Hematopoietic multipotent progenitor cell treated with erythropoietin and hydrocortisone succinate and interleukin-3 and kit ligand, for 4 days (in vitro differentiated cells): ENCODE data around the gene HES2.
"Not testable (repeated sequence)": the region's sequence is repeated elsewhere in the genome, so short reads cannot be mapped to it uniquely, and the experiment has no call there.

Source experiments
- DNase-seq: peaks from one replicate; pipeline ENCODE4 v3.0.0-alpha.2; 2015

The HES2 gene

GRCh38 chr1:6416295-6416656 lies 3.4 kb downstream of the HES2 start:
- DNase-seq = no peak

DNA sequence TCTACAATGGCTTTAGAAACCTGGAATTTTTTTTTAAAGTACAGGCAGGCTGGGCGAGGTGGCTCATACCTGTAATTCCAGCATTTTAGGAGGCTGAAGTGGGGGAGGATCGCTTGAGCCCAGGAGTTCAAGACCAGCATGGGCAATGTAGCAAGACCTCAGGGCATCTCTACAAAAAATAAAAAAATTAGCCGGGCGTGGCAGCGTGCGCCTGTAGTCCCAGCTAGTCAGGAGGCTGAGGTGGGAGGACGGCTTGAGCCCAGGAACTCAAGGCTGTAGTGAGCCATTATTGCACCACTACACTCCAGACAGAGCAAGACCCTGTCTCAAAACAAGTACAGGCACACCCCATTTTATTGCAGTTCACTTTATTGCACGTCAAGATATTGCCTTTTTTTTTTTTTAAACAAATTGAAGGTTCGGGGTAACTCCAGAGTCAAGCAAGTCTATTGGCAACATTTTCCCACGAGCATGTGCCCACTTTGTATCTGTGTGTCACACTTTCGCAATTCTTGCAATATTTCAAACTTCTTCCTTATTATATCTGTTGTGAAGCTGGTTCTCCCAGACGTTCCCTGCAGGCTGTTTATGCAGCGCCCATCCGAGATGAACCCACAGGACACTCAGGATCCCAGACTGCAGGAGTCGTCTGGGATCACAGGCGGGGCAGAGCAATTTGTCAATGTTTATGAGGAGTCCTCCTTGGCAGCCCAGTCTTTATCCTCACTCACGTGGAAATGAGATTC lies 4.7 kb downstream of the HES2 start:
- no peak for DNase-seq

GRCh38 chr1:6414443-6414844 lies 5.3 kb downstream of the HES2 start:
- peak; percentile 77 for DNase-seq

DNA sequence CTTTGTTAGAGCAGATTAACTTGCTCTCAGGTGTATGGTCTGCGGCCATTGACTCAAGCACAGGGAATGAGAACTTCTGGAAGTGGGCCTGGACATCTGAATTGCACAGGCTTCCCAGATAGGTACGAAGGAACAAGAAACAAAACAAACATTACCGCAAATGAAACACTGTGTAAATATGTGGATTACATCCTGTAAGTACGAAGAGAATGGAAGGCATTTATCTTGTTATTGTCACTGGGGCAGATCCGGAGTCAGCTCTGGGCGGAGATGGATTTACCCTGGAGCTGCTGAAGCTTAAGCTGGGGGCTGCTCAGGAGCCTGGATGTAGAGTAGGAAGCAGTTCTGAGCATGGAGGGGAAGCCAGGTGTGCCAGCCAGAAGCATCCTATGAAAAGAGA lies 6.8 kb downstream of the HES2 start:
- no peak for DNase-seq

GRCh38 chr1:6410248-6410893 lies 9.3 kb downstream of the HES2 start:
- DNase-seq = no peak

DNA sequence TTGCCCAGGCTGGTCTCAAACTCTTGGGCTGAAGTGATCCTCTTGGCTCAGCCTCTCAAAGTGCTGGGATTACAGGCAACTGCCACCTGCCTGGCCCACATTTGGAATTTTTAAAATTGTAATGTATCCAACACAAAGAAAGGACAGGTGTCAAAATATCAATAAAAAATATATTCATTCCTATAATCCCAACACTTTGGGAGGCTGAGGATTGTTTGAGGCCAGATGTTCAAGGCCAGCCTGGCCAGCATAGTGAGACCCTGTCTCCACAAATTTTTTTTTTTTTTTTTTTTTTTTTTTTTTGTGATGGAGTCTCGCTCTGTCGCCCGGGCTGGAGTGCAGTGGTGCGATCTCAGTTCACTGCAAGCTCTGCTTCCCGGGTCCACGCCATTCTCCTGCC lies 10.0 kb downstream of the HES2 start:
- DNase-seq = no peak

GRCh38 chr1:6409053-6409452 lies 10.7 kb downstream of the HES2 start:
- DNase-seq = peak; percentile 32

DNA sequence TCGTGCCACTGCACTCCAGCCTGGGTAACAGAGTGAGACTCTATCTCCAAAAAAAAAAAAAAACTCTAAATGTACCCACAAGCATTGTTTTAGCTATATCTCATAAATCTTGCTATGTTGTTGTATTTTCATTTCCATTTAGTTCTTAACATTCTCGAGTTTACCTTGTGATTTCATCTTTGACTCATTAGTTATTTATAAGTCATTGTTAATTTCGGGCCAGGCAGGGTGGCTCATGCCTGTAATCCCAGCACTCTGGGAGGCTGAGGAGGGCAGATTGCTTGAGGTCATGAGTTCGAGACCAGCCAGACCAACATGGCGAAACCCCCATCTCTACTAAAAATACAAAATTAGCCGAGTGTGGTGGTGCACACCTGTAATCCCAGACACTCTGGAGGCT lies 11.7 kb downstream of the HES2 start:
- no peak for DNase-seq

DNA sequence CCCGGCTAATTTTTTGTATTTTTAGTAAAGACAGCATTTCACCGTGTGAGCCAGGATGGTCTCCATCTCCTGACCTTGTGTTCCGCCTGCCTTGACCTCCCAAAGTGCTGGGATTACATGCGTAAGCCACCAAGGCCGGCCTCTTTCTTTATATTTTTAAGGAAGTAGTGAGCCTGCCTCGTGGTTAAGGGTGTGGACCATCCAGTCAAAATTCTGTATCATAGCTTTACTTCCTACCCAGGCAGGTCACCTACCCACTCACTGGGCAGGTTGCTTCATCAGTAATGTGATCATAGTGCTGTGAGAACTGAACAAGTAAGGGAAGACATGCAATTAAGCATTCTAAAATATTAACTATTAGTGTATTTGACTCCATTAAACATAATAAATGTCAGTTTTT lies 18.0 kb downstream of the HES2 start:
- peak; percentile 66 for DNase-seq

- no peak for DNase-seq
Observed at GRCh38 chr1:6399294-6399693, 20.4 kb downstream of the HES2 start.

DNA sequence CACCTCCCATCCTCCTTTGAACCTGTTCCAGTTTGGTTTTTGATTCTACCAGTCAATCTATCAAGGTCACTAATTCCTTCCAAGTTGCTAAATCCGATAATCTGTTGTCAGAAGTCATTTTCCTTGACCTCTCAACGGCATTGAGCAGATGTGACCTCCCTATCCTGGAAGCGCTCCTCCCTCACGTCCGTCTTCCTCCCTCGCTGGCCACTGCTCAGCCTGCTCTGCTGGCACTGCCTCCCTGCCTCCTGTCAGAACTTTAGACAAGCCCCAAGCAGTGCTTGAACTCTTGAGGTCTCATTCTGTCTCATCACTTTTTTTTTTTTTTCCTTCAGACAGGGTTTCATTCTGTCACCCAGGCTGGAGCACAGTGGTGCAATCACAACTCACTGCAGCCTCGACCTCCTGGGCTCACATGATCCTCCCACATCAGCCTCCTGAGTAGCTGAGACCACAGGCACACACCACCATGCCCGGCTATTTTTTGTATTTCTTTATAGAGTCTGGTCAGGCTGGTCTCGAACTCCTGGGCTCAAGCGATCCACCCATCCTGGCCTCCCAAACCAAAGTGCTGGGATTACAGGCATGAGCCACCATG lies 21.8 kb downstream of the HES2 start:
- no peak for DNase-seq

DNA sequence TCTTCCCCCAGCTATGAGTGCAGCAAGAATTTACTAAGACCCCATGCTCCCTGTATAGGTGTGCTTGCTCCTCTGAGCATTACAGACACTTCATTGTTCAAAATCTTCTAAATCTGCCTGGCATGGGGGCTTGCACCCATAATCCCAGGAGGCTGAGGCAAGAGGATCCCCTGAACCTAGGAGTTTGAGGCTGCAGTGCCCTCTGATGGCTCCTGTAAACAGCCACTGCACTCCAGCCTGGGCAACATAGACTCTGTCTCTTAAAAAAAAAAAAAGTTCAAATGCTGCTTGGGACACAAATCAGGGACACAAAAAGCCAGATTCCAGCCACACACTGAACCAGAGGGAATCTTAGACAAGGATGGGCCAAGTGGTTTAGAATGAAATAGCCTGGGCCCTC lies 22.7 kb downstream of the HES2 start:
- peak; percentile 34 for DNase-seq

GRCh38 chr1:6395781-6396244 lies 23.9 kb downstream of the HES2 start:
- not testable (repeated sequence) for DNase-seq

GRCh38 chr1:6395130-6395529 lies 24.6 kb downstream of the HES2 start:
- DNase-seq = peak; percentile 27

GRCh38 chr1:6393400-6394187 lies 26.1 kb downstream of the HES2 start, which contains the start of gene ACOT7:
ACOT7 (minus strand) TSS chr1:6393767; CDS start chr1:6393399, 368 bp downstream.
- peak; percentile 96 for DNase-seq

- DNase-seq = peak; percentile 47
Observed at GRCh38 chr1:6392809-6393399, 26.8 kb downstream of the HES2 start.

- peak; percentile 55 for DNase-seq
Observed at GRCh38 chr1:6391951-6392808, 27.5 kb downstream of the HES2 start.

DNA sequence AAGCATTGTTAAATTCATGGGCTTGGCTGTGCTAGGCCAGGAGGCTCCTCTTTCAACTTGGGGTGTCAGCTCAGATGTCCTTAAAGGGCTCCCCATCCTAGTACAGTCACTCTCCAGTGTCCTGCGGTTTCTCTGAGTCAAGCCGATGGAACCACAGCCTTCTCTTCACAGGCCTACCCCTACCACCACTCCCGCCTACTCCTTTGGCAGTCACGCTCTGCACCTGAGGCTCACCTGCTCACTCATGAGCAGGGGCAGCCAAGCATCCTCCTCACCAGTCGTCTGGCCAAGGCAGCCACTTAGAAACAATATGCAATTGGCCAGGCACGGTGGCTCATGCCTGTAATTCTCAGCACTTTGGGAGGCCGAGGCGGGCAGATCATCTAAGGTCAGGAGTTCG lies 29.7 kb downstream of the HES2 start:
- no peak for DNase-seq

DNA sequence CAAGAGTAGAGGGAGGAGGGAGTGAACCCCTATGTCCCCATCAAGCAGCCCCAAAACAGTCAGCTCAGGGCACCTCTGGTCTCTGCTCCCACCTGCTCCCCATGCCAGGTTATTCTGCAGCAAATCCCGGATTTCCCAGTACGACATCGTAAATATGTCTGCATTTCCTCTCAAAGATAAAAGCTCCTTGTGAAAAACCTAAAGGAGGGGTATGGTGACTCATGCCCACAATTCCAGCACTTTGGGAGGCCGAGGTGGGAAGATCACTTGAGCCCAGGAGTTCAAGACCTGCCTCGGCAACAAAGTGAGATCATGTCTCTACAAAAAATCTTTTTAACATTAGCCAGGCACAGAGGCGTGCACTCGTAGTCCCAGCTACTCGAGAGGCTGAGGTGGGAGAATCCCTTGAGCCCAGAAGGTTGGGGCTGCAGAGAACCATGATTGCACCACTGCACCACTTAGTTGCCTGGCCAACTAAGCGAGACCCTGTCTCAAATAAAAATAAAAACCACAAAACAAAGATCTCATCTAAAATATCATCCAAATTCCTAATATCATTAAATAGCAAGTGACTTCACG lies 33.3 kb downstream of the HES2 start:
- DNase-seq = no peak

DNA sequence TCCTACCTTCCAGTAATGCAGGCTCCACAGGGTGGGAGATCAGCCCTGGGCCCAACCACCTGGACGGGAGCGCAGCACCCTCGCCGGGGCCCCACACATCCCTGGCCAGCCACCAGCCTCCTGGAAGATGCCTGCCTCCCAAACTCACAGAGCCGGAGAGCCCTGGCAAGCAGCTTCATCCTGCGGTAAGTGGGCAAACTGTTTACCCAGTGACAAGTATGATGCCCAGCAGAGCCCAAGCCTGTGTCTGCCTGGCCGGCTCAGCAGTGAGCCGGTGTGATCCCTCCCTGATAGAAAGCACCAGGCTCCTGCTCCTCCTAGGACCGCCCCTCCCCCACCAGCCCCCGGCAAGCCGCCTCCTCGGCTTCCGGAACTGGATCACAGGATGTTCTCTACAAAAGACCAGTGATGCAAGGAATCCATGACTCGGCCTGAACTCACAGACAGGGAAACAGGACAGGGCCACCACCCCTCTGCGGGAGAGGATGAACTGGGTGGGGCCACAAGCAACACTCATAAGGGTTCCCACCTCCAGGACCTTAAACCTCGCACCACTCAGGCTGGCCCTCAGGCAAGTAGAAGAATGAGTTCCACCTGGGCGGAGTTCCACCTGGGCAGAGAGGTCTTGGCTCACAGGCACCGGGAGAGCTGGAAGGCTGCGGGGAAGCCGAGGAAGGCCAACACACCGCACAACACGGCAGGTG lies 34.1 kb downstream of the HES2 start:
- DNase-seq = no peak

- no peak for DNase-seq
Observed at GRCh38 chr1:6384962-6385361, 34.8 kb downstream of the HES2 start.
